Nephron (organoid): ENCODE results near the gene OTOG.
"Not testable (repeated sequence)": the region's sequence is repeated elsewhere in the genome, so short reads cannot be mapped to it uniquely, and the experiment has no call there.

Experiments used
- H3K27ac Mint-ChIP-seq, 3 experiments: 2 replicates each; pipeline ENCODE4 v1.8.0; 2020; ENCODE audit warnings: mixed read lengths in 3 of 3, mild to moderate bottlenecking in 2 of 3, moderate library complexity in 1 of 3
- H3K27me3 Mint-ChIP-seq: 2 replicates; pipeline ENCODE4 v1.8.0; 2021; ENCODE audit warnings: low read depth, mild to moderate bottlenecking, moderate library complexity, mixed read lengths
- H3K36me3 Mint-ChIP-seq: 2 replicates; pipeline ENCODE4 v1.8.0; 2020; ENCODE audit warnings: low read depth, mixed read lengths
- H3K4me1 Mint-ChIP-seq: 2 replicates; pipeline ENCODE4 v1.8.0; 2020; ENCODE audit warnings: mixed read lengths
- H3K4me3 Mint-ChIP-seq, 3 experiments: 2 replicates each; pipeline ENCODE4 v1.8.0; 2020; ENCODE audit warnings: mild to moderate bottlenecking in 3 of 3, mixed read lengths in 3 of 3, moderate library complexity in 2 of 3
- H3K9me3 Mint-ChIP-seq: 2 replicates; pipeline ENCODE4 v1.8.0; 2020; ENCODE audit warnings: mixed read lengths
- CTCF ChIP-seq, 3 experiments: fragments of 200-600 bp; sonication (generic); IDR thresholded peaks; one replicate each; pipeline ENCODE4 v1.5.0; 2021; ENCODE audit warnings: antibody characterized with exemption in 3 of 3; ENCODE audit not compliant: unreplicated experiment in 3 of 3

OTOG gene

DNA sequence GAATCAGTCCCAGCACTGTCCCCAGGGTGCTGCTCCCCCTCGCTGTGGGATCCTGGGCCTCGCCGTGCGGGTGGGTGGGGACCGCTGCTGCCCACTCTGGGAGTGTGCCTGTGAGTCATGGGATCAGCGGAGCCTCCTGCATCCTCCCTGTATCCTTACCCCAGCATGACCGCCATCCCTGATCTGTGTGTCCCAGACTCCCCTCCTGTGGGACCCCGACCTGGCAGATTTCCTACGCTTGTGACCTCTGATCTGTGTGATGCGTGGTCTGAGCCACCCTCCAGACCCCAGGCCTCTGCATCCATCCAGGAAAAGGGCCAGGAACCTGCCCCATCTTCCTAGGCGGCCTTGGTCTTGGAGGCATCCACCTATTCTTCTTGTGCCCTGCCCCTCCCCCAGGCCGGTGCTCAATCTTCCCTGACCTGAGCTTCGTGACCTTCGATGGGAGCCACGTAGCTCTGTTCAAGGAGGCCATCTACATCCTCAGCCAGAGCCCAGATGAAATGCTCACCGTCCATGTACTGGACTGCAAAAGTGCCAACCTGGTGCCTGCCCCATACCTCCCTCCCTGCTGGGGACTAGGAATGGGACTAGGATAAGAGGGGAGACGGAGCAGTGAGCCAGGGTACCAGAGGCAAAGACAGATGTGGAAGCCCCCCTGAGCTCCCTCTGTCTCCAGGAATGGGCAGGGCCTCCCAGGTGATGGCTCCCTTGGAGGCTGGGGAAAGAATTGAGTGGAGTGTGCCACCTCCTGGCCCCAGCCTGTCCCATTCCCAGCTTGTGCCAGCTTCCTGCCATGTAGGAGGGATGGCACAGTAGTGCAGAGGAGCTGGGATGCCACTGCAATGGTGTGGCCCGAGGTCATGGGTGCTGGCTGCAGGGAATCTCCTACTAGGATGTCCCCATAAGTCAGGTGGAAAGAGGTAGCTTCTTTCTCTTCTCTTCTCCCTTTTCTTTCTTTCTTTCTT lies 65.4 kb downstream of the OTOG start:
- Mint-ChIP-seq H3K27me3 (peaks cover 41% of the 10 kb centered on the region), H3K4me3 (no peak overlapping the region), H3K4me1 (peaks cover 5% of the 10 kb centered on the region), H3K36me3 (no peaks in the 10 kb centered on the region), H3K27ac (no peak overlapping the region), H3K9me3 (peaks cover 2% of the 10 kb centered on the region)
- no peak for TF ChIP-seq CTCF (IDR thresholded peaks at IDR 0.05; ENCODE audit: unreplicated experiment in 3 of 3)

GRCh38 chr11:17613428-17613962 lies 66.4 kb downstream of the OTOG start:
- TF ChIP-seq CTCF (IDR thresholded peaks at IDR 0.05; ENCODE audit: unreplicated experiment in 3 of 3): no peak
- H3K27me3 Mint-ChIP-seq: peaks cover 36% of the 10 kb centered on the region
- no peaks in the 10 kb centered on the region for H3K36me3 Mint-ChIP-seq
- H3K9me3 Mint-ChIP-seq: peaks cover 5% of the 10 kb centered on the region
- H3K4me3 Mint-ChIP-seq: no peak overlapping the region
- H3K27ac Mint-ChIP-seq: no peak overlapping the region
- peaks cover 5% of the 10 kb centered on the region for H3K4me1 Mint-ChIP-seq

GRCh38 chr11:17613983-17614382 lies 66.9 kb downstream of the OTOG start:
- peaks cover 32% of the 10 kb centered on the region for H3K27me3 Mint-ChIP-seq
- no peak overlapping the region for H3K4me3 Mint-ChIP-seq
- H3K4me1 Mint-ChIP-seq: peaks cover 5% of the 10 kb centered on the region
- no peak for TF ChIP-seq CTCF (IDR thresholded peaks at IDR 0.05; ENCODE audit: unreplicated experiment in 3 of 3)
- H3K36me3 Mint-ChIP-seq: no peaks in the 10 kb centered on the region
- no peak overlapping the region for H3K27ac Mint-ChIP-seq
- H3K9me3 Mint-ChIP-seq: peaks cover 5% of the 10 kb centered on the region

GRCh38 chr11:17622711-17623110 lies 75.7 kb downstream of the OTOG start:
- not testable (repeated sequence) for H3K36me3 Mint-ChIP-seq, H3K4me1 Mint-ChIP-seq, H3K4me3 Mint-ChIP-seq, H3K27ac Mint-ChIP-seq
- H3K27me3 Mint-ChIP-seq: peaks cover 15% of the 10 kb centered on the region
- H3K9me3 Mint-ChIP-seq: peaks cover 54% of the 10 kb centered on the region

DNA sequence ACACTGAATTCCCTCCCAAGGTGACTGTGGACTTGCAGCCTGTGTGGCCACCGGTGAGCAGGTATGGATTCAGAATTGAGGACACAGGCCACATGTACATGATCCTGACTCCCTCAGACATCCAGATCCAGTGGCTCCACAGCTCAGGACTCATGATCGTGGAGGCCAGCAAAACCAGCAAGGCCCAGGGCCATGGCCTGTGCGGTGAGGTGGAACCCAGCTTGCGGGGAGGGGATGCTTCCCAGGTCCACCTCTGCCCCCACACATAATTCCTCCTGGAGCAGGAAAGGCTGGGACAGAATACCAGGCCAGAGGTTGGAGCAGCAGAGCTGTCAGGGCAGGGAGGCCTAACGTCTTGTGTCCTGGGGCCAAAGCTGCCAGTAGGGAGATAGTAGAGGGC lies 82.1 kb downstream of the OTOG start:
- Mint-ChIP-seq H3K36me3 (no peaks in the 10 kb centered on the region), H3K4me3 (no peak overlapping the region), H3K9me3 (peaks cover 17% of the 10 kb centered on the region), H3K4me1 (peaks cover 20% of the 10 kb centered on the region), H3K27ac (no peak overlapping the region), H3K27me3 (peaks cover 19% of the 10 kb centered on the region)
- TF ChIP-seq CTCF (IDR thresholded peaks at IDR 0.05; ENCODE audit: unreplicated experiment in 3 of 3): no peak

- H3K4me3 Mint-ChIP-seq: no peak overlapping the region
- no peak for TF ChIP-seq CTCF (IDR thresholded peaks at IDR 0.05; ENCODE audit: unreplicated experiment in 3 of 3)
- H3K27me3 Mint-ChIP-seq: peaks cover 8% of the 10 kb centered on the region
- peaks cover 6% of the 10 kb centered on the region for H3K9me3 Mint-ChIP-seq
- H3K4me1 Mint-ChIP-seq: peaks cover 20% of the 10 kb centered on the region
- H3K27ac Mint-ChIP-seq: no peak overlapping the region
- no peaks in the 10 kb centered on the region for H3K36me3 Mint-ChIP-seq
Measured at GRCh38 chr11:17630936-17631335, 83.9 kb downstream of the OTOG start.
